HG02571 (cell line): ENCODE measurements around the gene H2AZ1.

ENCODE experiments used
- ATAC-seq: cut with Tn5 transposase; IDR thresholded peaks from one replicate; pipeline ENCODE4 v1.9.1; 2021; ENCODE audit warnings: mild to moderate bottlenecking, moderate library complexity; ENCODE audit not compliant: unreplicated experiment

H2AZ1 gene

DNA sequence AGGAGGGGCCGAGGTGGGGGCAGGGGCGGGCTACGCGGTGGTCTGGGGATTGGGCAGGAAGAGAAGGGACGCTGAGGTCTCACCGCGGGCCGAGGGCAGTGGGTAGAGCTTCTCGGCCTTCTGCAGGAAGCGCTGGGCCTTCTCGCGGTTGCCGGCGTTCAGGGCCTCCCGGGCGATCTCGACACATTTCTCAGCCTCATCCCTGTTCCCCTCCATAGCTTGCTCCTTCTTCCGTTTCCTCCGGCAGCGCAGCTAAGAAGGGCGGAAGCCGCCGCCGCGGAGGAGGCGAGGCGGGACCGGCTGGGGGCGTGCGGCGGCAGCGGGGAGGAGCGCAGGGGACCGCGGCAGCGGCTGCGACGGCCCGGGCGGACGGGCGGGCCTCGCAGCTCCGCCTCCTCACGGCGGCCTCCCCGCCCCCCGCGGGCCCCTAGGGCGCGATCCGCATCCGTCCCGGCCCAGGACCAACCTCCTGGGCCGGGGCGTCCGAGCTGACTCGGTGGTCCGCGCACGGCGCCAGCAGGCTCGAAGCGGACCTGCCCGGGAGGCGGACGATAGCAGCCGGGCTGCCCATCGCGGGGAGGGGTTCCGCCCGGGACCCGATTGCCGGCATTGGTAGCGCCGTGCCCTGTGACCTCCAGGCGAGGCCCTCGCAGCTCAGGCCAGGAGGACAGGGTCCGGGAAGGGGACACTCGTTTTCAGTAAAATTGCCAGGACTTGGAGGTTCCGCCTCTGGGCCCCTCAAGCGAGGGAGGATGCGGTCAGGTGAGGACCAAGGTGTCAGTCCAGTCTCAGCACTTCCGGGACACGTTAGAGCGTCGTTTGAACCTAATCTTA is 3.5 kb downstream of the H2AZ1 start, which contains the start of gene DNAJB14:
Gene DNAJB14, minus strand, starts transcription at position 263 of the 834 bp plus-strand sequence. Its CDS starts 47 bp downstream, at position 216.
- ATAC-seq, result peak; percentile 44

- ATAC-seq, result no peak
Measured at GRCh38 chr4:99945718-99946355, 4.2 kb downstream of the H2AZ1 start.

- no peak for ATAC-seq
Measured at GRCh38 chr4:99943904-99944437, 6.1 kb downstream of the H2AZ1 start.

GRCh38 chr4:99938243-99938753 is 11.8 kb downstream of the H2AZ1 start:
- no peak for ATAC-seq

DNA sequence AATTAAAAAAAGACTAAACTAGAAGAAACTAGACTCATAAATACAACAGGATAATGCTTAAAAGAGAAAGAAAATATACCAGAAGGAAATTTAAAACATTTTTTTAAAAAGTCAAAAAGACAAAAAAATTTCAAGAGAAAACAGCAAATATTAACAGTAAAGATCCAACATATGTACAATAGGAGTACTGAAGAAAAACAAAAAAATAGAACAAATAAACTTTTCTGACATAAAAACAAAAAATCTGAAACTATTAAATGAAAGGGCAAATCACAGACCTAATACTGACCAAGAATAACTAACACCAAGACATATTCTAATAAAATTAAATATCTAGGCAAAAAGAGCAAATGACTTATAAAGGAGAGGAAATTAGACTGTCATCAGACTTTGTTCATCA is 15.2 kb downstream of the H2AZ1 start:
- ATAC-seq, result no peak

- ATAC-seq, result no peak
Measured at GRCh38 chr4:99927566-99927965, 22.5 kb downstream of the H2AZ1 start.

- no peak for ATAC-seq
Measured at GRCh38 chr4:99921174-99921573, 28.9 kb downstream of the H2AZ1 start.

- ATAC-seq, result no peak
Measured at GRCh38 chr4:99918656-99919055, 31.4 kb downstream of the H2AZ1 start.

DNA sequence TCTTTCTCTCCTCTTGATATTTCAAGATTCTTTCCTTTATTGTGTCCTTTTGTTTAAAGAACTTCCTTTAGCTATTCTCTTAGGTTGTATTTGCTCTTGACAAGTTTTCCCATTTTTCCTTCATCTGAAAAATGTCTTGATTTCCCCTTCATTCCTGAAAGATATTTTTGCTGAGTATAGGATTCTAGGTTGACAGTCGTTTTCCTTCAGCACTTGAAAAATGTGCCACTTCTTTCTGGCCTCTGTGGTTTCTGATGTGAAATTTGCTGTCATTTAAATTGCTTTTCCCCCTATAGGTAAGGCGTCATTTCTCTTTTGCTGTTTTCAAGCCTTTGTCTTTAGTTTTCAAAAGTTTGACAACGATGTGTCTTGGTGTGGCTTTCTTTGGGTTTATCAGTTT is 32.5 kb downstream of the H2AZ1 start:
- ATAC-seq, result no peak

GRCh38 chr4:99915449-99915848 is 34.6 kb downstream of the H2AZ1 start:
- no peak for ATAC-seq
